GM13977 (cell line): ENCODE results near the gene SDCBP2.
"Not testable (repeated sequence)": the region's sequence is repeated elsewhere in the genome, so short reads cannot be mapped to it uniquely, and the experiment has no call there.

Source experiments
- DNase-seq: peaks from one replicate; pipeline ENCODE4 v3.0.0; 2012; ENCODE audit warnings: low spot score
- CTCF ChIP-seq: IDR thresholded peaks from 2 replicates; pipeline ENCODE4 v1.5.1; 2012; ENCODE audit warnings: mild to moderate bottlenecking, control low read depth; ENCODE audit not compliant: insufficient read depth; ENCODE audit errors: extremely low read depth, missing control alignments
- in situ Hi-C: fragments of 300-500 bp; cut with MboI; formaldehyde crosslinking; loops from one replicate; pipeline ENCODE4 v1.12.0; 2022; ENCODE audit warnings: low sequenced_read_pairs, low pct_unique_long_range_greater_than_20kb, mixed read lengths, inconsistent platforms; ENCODE audit not compliant: unreplicated experiment

Gene SDCBP2

GRCh38 chr20:1345030-1345755 is 16.3 kb upstream of the SDCBP2 start:
- DNase-seq: no peak
- TF ChIP-seq CTCF: no peak
- in situ Hi-C loops: no loop called here

DNA sequence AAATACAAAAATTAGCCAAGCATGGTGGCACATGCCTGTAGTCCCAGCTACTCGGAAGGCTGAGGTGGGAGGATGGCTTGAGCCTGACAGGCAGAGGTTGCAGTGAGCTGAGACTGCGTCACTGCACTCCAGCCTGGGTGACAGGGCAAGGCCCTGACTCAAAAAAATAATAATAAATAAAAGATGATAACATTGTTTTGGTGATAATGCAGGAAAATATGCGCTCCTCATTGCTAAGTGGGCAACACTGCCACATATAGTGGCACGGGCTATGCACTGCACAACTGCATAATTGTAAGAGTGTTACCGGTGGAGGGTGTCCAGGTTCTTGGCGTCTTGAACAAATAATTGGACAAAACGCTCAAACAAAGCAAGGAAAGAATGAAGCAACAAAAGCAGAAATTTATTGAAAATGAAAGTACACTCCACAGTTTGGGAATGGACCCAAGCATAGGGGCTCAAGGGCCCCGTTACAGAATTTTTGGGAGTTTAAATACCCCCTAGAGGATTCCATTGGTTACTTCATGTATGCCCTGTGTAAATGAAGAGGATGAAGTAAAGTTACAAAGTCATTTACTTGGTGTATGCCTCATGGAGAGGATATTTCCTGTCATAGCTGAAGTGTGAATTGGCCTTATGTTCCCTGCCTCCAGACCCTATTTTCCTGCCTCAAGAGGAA is 14.6 kb upstream of the SDCBP2 start:
- DNase-seq, in situ Hi-C loops: not testable (repeated sequence)

- in situ Hi-C loops: no loop called here
- no peak for TF ChIP-seq CTCF
- no peak for DNase-seq
Observed at GRCh38 chr20:1341561-1342265, 12.8 kb upstream of the SDCBP2 start.

DNA sequence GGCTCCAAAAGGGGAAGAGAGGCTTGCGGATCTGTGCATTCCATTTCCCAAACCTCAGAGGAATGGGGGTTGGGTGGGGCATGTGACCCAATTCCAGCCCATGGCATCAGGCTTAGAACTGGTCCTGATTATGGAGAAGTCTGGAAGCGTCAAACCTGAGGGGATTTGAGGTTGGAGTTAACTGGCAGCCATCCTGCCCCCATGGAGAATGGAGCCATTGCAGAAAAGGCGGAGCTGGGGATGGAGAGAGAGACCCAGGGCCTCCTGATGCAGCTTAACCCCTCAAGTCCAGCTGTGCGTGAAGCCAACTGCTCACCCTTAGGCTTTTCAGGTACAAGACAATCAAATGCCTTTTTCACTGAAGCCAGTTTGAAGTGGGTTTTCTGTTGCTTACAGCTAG is 9.9 kb upstream of the SDCBP2 start:
- TF ChIP-seq CTCF: no peak
- in situ Hi-C loops: no loop called here
- no peak for DNase-seq

DNA sequence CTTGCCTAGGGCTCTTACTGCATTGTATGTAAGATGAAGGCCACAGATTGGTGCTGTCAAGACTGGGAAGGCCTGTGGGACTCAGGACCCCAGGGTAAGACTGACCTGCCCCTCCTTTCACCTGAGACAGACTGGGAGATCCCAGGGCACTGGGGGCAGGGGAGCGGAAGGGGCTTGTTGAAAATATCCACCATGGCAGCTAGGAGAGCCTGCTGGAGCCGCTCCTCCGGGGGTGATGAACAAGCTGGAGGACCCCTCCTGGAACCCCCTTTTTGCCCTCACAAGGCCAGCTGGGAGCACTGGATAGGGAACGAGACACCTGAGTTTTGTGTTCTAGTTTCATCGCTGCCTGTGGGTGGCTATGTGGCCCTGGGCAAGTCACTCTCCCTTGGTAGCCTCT is 9.2 kb upstream of the SDCBP2 start:
- no peak for TF ChIP-seq CTCF
- in situ Hi-C loops: no loop called here
- no peak for DNase-seq

DNA sequence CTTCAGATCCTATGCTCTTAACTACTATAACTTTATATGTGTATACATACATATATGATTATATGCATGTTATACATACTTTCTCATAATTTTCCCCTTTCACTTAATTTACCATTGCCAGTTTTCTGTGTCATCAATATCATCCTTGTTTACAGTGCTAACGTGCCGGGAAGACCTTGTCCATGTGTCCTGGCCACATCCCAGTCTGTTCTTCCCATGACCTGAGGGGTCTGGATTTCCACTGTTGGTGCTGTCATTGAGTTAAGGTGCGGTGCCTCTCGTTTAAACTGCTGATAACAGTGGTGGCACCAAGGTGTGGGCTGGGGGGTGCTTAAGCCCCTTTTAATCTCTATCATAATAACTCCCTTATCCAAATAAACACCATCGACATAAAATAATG is 8.5 kb upstream of the SDCBP2 start:
- no peak for TF ChIP-seq CTCF
- in situ Hi-C loops: no loop called here
- no peak for DNase-seq
